HEK293 (cell line): Measurements from ENCODE around the gene PDE4D.
A peak's percentile ranks its signal among the peaks of the same experiment; 100 is the strongest.

Experiments
- CTCF ChIA-PET: fragments of 350-600 bp; formaldehyde crosslinking; extraction: SDS; loops from one replicate; lab custom pipeline; 2021; ENCODE audit warnings: antibody characterized with exemption; lab: Yijun Ruan, JAX
- POLR2A ChIA-PET: fragments of 300-600 bp; formaldehyde crosslinking; extraction: SDS; loops from one replicate; lab custom pipeline; 2020; ENCODE audit warnings: antibody characterized with exemption, inconsistent platforms; lab: Yijun Ruan, JAX
- H3K27ac ChIP-seq: fragments of 200-500 bp; sonication (Bioruptor generic); 2 replicates; pipeline ENCODE4 v1.5.1; 2014; ENCODE audit warnings: low read depth, low read length, control low read depth, inconsistent platforms; ENCODE audit errors: extremely low read depth
- H3K36me3 ChIP-seq, 2 experiments: fragments of 200-500 bp in 1 of 2; sonication (Bioruptor generic) in 1 of 2; 1 replicate in 1 of 2; 2 replicates in 1 of 2; pipeline ENCODE4 v1.5.1; 2014 to 2017; ENCODE audit warnings: inconsistent platforms in 2 of 2, low read length in 2 of 2; ENCODE audit not compliant: control insufficient read depth in 2 of 2, insufficient read depth in 1 of 2
- H3K4me1 ChIP-seq: fragments of 200-500 bp; sonication (Bioruptor generic); 2 replicates; pipeline ENCODE4 v1.5.1; 2014; ENCODE audit warnings: mild to moderate bottlenecking, low read length, inconsistent platforms; ENCODE audit not compliant: control insufficient read depth, insufficient read depth
- H3K4me3 ChIP-seq: 2 replicates; pipeline ENCODE4 v1.5.1; 2011; ENCODE audit warnings: low read depth, mild to moderate bottlenecking, control low read depth, low read length, moderate library complexity
- H3K9me3 ChIP-seq: fragments of 200-500 bp; sonication (Bioruptor generic); 2 replicates; pipeline ENCODE4 v1.5.1; 2014; ENCODE audit warnings: low read depth, low read length, inconsistent platforms; ENCODE audit not compliant: control insufficient read depth, insufficient read depth
- GFI1B ChIP-seq: fragments of 450-650 bp; formaldehyde crosslinking; IDR thresholded peaks from 2 replicates; pipeline ENCODE4 v1.5.1; 2016; ENCODE audit warnings: missing biosample characterization, missing genetic modification characterization
- GLIS2 ChIP-seq: fragments of 450-650 bp; formaldehyde crosslinking; IDR thresholded peaks from 2 replicates; pipeline ENCODE4 v1.5.1; 2016; ENCODE audit warnings: missing biosample characterization, missing genetic modification characterization
- OVOL3 ChIP-seq: fragments of 450-650 bp; formaldehyde crosslinking; IDR thresholded peaks from 2 replicates; pipeline ENCODE4 v1.5.1; 2016; ENCODE audit warnings: missing biosample characterization, missing genetic modification characterization
- ZEB2 ChIP-seq: fragments of 450-650 bp; formaldehyde crosslinking; IDR thresholded peaks from 2 replicates; pipeline ENCODE4 v1.5.1; 2016; ENCODE audit warnings: missing biosample characterization, missing genetic modification characterization
- ZNF155 ChIP-seq: fragments of 450-650 bp; formaldehyde crosslinking; IDR thresholded peaks from 2 replicates; pipeline ENCODE4 v1.5.1; 2016; ENCODE audit warnings: missing biosample characterization, missing genetic modification characterization
- ZNF350 ChIP-seq: fragments of 450-650 bp; formaldehyde crosslinking; IDR thresholded peaks from 2 replicates; pipeline ENCODE4 v1.5.0; 2017; ENCODE audit warnings: missing biosample characterization, mild to moderate bottlenecking, missing genetic modification characterization
- TF ChIP-seq, protein P1 (sequence below): fragments of 450-650 bp; formaldehyde crosslinking; IDR thresholded peaks from 2 replicates; pipeline ENCODE4 v1.5.1; 2016; ENCODE audit warnings: missing biosample characterization, missing genetic modification characterization, borderline replicate concordance
- TF ChIP-seq, protein P2 (sequence below): fragments of 450-650 bp; formaldehyde crosslinking; IDR thresholded peaks from 2 replicates; pipeline ENCODE4 v1.5.1; 2017; ENCODE audit warnings: missing biosample characterization, missing genetic modification characterization
- TF ChIP-seq, protein P3 (sequence below): fragments of 450-650 bp; formaldehyde crosslinking; IDR thresholded peaks from 2 replicates; pipeline ENCODE4 v1.5.1; 2017; ENCODE audit warnings: missing biosample characterization, mild to moderate bottlenecking, missing genetic modification characterization, moderate library complexity
- TF ChIP-seq, protein P4 (sequence below): fragments of 450-650 bp; formaldehyde crosslinking; IDR thresholded peaks from 2 replicates; pipeline ENCODE4 v1.5.1; 2017; ENCODE audit warnings: missing biosample characterization, missing genetic modification characterization

Gene PDE4D

GRCh38 chr5:59712836-59713497 lies 180.6 kb downstream of the PDE4D start (continued):
- no peak for TF ChIP-seq GFI1B (tag by site-specific recombination)
- TF ChIP-seq ZEB2 (tag by site-specific recombination): no peak
- TF ChIP-seq, protein P1, sequence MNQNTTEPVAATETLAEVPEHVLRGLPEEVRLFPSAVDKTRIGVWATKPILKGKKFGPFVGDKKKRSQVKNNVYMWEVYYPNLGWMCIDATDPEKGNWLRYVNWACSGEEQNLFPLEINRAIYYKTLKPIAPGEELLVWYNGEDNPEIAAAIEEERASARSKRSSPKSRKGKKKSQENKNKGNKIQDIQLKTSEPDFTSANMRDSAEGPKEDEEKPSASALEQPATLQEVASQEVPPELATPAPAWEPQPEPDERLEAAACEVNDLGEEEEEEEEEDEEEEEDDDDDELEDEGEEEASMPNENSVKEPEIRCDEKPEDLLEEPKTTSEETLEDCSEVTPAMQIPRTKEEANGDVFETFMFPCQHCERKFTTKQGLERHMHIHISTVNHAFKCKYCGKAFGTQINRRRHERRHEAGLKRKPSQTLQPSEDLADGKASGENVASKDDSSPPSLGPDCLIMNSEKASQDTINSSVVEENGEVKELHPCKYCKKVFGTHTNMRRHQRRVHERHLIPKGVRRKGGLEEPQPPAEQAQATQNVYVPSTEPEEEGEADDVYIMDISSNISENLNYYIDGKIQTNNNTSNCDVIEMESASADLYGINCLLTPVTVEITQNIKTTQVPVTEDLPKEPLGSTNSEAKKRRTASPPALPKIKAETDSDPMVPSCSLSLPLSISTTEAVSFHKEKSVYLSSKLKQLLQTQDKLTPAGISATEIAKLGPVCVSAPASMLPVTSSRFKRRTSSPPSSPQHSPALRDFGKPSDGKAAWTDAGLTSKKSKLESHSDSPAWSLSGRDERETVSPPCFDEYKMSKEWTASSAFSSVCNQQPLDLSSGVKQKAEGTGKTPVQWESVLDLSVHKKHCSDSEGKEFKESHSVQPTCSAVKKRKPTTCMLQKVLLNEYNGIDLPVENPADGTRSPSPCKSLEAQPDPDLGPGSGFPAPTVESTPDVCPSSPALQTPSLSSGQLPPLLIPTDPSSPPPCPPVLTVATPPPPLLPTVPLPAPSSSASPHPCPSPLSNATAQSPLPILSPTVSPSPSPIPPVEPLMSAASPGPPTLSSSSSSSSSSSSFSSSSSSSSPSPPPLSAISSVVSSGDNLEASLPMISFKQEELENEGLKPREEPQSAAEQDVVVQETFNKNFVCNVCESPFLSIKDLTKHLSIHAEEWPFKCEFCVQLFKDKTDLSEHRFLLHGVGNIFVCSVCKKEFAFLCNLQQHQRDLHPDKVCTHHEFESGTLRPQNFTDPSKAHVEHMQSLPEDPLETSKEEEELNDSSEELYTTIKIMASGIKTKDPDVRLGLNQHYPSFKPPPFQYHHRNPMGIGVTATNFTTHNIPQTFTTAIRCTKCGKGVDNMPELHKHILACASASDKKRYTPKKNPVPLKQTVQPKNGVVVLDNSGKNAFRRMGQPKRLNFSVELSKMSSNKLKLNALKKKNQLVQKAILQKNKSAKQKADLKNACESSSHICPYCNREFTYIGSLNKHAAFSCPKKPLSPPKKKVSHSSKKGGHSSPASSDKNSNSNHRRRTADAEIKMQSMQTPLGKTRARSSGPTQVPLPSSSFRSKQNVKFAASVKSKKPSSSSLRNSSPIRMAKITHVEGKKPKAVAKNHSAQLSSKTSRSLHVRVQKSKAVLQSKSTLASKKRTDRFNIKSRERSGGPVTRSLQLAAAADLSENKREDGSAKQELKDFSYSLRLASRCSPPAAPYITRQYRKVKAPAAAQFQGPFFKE (tag by site-specific recombination): no peak
- no peak for TF ChIP-seq ZNF155 (tag by site-specific recombination)
- no peak for TF ChIP-seq ZNF350 (tag by site-specific recombination)
- TF ChIP-seq, protein P2, sequence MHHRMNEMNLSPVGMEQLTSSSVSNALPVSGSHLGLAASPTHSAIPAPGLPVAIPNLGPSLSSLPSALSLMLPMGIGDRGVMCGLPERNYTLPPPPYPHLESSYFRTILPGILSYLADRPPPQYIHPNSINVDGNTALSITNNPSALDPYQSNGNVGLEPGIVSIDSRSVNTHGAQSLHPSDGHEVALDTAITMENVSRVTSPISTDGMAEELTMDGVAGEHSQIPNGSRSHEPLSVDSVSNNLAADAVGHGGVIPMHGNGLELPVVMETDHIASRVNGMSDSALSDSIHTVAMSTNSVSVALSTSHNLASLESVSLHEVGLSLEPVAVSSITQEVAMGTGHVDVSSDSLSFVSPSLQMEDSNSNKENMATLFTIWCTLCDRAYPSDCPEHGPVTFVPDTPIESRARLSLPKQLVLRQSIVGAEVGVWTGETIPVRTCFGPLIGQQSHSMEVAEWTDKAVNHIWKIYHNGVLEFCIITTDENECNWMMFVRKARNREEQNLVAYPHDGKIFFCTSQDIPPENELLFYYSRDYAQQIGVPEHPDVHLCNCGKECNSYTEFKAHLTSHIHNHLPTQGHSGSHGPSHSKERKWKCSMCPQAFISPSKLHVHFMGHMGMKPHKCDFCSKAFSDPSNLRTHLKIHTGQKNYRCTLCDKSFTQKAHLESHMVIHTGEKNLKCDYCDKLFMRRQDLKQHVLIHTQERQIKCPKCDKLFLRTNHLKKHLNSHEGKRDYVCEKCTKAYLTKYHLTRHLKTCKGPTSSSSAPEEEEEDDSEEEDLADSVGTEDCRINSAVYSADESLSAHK (tag by site-specific recombination): no peak
- TF ChIP-seq GLIS2 (tag by site-specific recombination): no peak
- TF ChIP-seq, protein P3, sequence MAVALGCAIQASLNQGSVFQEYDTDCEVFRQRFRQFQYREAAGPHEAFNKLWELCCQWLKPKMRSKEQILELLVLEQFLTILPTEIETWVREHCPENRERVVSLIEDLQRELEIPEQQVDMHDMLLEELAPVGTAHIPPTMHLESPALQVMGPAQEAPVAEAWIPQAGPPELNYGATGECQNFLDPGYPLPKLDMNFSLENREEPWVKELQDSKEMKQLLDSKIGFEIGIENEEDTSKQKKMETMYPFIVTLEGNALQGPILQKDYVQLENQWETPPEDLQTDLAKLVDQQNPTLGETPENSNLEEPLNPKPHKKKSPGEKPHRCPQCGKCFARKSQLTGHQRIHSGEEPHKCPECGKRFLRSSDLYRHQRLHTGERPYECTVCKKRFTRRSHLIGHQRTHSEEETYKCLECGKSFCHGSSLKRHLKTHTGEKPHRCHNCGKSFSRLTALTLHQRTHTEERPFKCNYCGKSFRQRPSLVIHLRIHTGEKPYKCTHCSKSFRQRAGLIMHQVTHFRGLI: no peak

DNA sequence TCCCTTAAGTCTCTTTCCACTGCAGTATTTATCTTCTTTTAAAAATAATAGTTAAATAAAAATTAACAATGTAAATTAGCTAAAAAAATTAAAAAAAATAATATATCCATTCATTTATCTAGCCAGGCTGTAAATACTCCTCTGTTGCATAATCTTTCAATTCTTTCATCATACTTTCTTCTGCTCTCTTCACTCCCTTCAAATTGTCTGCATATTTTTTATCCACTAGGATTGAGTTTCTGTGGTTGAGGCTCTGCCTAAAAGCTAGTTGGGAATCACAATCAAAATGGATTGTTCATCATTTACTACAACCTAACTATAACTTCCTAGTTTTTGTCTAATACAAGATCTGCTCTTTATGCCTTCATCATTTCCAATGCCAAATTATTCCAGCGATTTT lies 182.2 kb downstream of the PDE4D start:
- POLR2A ChIA-PET: no interaction called here
- Histone ChIP-seq H3K36me3 (no peaks in the 10 kb centered on the region), H3K4me1 (peaks cover 11% of the 10 kb centered on the region; the same call in 1 of the 2 replicates), H3K27ac (no peak overlapping the region), H3K4me3 (no peak overlapping the region), H3K9me3 (no peaks in the 10 kb centered on the region)
- TF ChIP-seq, protein P4, sequence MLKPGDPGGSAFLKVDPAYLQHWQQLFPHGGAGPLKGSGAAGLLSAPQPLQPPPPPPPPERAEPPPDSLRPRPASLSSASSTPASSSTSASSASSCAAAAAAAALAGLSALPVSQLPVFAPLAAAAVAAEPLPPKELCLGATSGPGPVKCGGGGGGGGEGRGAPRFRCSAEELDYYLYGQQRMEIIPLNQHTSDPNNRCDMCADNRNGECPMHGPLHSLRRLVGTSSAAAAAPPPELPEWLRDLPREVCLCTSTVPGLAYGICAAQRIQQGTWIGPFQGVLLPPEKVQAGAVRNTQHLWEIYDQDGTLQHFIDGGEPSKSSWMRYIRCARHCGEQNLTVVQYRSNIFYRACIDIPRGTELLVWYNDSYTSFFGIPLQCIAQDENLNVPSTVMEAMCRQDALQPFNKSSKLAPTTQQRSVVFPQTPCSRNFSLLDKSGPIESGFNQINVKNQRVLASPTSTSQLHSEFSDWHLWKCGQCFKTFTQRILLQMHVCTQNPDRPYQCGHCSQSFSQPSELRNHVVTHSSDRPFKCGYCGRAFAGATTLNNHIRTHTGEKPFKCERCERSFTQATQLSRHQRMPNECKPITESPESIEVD (tag by site-specific recombination): 0 out of 2 replicates have a peak, but pooled peaks have one; percentile 14
- TF ChIP-seq OVOL3 (tag by site-specific recombination): no peak
- CTCF ChIA-PET: interaction anchor here (0.6 kb wide), 1 partner anchor 196 kb away, joined by 3 read pairs; no protein-coding TSS in a partner anchor
